GM21576 (cell line): ENCODE measurements around the gene METTL22.
"Not testable (repeated sequence)": the region's sequence is repeated elsewhere in the genome, so short reads cannot be mapped to it uniquely, and the experiment has no call there.

Experiments
- ATAC-seq: cut with Tn5 transposase; IDR thresholded peaks from one replicate; pipeline ENCODE4 v1.9.1; 2021; ENCODE audit warnings: mild to moderate bottlenecking, moderate library complexity; ENCODE audit not compliant: unreplicated experiment

Gene METTL22

DNA sequence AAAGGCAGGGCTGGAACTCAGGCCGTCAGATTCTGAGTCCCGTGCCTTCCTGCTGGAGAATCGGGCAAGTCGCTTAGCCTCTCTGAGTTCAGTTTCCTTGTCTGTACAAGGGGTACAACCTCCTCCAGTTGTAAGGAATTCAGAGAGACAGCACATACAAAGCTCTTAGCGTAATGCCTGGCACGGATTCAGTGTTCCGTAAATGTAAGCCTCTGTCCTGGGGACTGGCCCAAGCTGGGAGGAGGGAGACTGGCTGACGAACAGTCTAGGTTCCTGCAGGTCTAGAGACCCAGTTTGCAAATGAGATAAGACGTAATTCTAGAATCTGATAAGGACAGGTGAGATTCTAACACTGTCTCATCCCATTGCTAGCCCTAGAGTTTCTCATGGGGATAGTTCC is 9.9 kb downstream of the METTL22 start:
- no peak for ATAC-seq

DNA sequence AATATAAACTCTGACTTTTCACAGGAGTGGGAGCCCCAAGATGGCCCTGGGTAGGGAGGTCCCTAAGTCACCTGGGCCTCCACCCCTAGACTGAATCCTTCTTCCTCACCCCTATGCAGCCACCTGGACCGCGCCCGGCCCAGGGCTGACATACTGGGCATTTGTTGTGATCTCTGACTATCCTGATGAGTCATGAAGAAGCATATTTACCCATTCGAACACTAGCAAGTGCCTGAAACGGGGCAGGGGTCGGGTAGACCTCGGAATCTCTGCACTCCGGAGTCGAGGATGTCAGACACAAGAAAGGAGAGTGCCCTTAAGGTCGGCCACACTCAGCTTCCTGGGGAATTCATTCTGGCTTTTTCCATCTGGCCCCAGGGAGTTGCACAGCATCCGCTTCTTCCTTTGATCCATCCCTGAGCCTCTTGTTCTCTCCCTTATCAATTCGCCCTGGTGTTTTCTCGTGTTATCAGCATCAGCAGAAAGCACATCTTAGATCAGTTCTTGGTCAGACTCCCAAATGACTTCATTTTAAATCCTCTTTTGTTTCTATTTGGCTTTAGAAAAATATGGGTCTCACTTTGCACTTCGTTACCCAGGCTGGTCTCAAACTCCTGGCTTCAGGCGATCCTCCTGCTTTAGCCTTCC is 10.4 kb downstream of the METTL22 start:
- ATAC-seq = no peak

DNA sequence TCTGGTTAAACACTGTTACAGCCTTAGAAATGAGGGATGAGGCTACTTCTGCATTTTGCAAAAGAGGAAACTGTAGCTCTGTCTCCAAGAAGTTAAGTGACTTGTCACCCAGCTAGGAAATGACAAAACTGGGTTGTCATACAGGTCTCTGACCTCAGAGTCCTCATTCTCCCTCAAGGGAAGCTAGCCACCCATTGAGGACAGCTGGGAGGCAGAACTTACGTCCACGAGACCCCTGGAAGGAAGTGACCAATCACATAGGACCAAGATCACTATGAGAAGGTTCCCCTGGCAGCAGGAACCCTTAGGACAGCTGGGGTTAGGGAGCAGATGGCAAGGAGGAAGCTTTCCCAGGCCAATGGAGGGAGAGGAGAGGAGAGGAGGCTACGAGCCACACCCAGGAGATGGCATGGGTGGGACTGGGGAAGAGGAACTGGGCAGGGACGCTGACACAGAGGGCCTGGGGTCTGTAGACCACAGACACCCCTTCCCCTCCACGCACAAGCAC is 11.2 kb downstream of the METTL22 start:
- ATAC-seq = no peak

DNA sequence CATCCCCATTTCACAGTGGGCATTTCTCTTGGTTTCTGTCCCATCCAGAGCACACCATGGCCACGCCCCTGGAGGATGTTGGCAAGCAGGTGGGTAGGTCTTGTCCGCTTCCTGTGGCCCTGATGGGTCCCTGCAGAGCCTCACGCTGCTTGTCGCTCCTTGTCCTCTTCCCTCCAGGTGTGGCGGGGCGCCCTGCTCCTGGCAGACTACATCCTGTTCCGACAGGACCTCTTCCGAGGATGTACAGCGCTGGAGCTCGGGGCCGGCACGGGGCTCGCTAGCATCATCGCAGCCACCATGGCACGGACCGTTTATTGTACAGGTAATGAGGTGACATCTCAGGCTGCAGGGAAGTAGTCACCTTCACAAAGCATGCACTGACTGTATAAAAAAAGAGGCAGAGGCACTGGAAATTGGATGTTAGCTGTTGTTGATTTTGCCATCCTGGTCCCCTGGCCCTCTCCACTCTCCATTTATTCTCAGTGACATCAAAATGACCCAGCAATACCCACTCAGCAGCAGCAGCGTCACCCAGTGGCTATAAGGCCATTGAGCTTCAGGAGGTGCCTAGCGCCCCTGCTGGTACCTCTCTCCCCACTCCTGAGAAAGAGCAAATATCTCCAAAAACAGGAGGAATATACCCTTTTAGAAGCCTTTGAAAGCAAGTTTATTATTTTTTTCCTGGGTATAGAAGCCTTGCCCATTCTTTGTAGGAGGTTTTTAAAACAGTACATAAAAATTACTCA is 13.7 kb downstream of the METTL22 start:
- no peak for ATAC-seq

DNA sequence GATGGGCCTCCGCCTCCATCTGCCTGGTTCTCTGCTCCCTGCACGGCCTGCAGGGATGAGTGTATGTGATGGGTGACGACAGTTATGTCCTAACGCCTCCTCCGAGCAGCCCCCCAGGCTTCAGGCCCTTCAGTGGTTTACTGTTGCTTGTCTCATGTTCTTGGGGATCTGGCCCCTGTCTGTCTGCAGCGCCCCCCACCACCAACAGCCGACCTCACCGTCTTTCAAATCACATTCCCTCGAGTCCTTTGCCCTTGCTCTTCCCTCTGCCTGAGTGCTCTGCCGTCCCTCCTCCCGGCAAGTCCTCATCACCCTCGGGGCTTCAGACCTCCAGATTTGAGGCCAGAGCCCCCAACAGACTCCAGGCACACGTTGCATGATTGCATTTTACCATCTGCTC is 18.2 kb downstream of the METTL22 start:
- no peak for ATAC-seq

DNA sequence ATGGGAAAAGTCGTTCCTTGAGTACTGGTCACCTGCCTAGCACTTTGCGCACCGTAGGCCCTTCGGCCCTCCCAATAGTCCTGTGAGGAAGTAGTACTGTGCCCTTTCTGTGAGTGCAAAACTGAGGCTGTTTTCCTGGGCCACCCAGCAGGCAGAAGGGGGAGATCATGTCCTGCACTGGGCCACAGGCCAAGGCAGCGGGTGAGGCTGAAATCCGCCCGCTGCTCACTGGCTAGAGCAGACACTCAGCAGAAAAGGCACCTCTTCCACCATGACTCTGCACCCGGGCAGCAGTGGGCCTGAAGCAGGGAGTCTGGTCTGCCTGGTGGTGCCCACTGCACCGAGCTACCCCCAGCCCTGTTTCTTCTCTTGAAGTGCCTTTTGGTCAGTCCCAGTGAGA is 20.2 kb downstream of the METTL22 start:
- no peak for ATAC-seq

DNA sequence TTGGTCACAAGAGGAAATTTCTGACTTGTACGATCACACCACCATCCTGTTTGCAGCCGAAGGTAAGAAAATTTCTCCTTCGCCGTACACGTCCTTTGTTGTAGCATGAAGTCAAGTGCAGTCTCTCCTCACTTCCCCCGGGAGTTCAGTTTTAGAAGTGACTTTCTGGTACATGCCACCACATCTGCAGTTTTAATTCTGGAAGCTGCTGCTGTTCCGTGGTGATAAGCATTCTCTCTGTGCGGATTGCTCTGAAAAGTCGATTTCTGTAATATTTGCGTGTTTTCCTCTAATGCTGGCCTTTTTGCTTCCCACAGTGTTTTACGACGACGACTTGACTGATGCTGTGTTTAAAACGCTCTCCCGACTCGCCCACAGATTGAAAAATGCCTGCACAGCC is 20.6 kb downstream of the METTL22 start:
- no peak for ATAC-seq

DNA sequence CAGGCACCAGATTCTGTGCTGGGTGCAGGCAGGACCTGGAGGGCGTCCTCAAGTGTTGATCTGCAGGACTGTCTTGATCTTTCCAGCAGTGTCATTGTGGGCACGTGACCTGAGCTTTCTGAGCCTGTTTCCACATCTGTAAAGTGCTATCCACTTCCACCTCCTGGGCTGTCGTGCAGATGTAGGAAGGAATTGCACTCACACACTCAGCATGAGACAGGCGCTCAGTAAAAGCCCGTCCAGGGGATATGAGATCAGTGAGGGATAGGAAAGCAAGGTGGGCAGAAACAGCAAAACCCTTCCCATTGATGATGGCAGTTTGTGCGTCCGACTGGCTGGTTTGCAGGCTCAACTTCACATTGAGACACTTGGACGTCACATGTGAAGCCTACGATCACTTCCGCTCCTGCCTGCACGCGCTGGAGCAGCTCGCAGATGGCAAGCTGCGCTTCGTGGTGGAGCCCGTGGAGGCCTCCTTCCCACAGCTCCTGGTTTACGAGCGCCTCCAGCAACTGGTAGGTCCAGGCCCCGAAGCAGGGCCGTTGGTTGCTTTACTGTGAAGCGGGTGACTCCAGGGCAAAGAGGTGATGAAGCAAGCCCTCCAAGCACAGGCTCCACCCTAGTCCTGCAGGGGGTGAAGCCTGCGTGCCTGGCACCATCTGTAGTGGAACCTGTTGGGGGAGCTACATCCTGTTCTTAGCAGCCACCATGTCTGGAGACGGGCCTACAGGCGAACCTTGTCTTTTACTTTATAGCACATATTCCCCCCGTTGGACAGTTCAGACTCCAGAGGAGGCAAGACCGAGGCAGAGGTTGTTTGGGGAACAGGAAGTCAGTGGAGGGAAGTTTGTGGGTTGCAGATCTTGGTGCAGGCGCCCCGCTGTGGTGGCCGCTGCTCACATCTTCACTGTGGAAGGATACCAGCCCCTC is 23.0 kb downstream of the METTL22 start:
- no peak for ATAC-seq

DNA sequence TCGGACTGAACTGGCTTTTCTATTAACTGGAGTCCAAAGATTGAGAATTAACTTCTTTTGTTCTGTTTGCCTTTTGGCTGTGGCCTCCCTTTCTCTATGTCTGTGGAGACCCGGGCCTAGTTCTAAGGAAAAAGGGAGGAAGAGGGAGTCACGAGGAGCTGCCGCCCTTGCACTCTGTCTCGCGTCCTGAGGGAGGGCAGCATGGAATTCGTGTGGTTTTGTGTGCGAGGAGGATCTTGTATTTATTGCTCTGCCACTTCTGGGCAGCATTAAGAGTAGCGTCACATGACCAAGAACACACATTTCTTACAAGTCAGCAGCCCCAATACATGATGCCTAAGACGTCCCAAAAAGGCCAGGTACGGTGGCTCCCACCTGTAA is 23.6 kb downstream of the METTL22 start:
- ATAC-seq = no peak

DNA sequence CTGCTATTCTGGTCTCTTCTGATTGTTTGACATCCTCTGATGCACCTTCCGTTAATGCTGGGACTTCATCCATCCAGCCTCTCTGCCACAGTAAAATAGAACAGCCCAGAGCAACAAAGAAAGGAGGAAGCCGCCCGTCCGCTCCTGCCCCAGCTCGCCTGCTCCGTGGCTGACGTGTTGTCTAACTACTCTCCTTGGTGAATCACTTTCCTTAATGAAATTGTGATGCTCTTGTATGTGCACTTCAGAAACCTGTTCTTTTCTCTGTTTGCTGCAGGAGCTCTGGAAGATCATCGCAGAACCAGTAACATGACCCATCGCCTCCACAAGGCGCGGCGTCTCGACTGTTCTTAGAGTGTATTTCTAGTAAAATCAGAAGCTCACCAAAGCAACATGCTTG is 24.3 kb downstream of the METTL22 start:
- ATAC-seq = no peak

DNA sequence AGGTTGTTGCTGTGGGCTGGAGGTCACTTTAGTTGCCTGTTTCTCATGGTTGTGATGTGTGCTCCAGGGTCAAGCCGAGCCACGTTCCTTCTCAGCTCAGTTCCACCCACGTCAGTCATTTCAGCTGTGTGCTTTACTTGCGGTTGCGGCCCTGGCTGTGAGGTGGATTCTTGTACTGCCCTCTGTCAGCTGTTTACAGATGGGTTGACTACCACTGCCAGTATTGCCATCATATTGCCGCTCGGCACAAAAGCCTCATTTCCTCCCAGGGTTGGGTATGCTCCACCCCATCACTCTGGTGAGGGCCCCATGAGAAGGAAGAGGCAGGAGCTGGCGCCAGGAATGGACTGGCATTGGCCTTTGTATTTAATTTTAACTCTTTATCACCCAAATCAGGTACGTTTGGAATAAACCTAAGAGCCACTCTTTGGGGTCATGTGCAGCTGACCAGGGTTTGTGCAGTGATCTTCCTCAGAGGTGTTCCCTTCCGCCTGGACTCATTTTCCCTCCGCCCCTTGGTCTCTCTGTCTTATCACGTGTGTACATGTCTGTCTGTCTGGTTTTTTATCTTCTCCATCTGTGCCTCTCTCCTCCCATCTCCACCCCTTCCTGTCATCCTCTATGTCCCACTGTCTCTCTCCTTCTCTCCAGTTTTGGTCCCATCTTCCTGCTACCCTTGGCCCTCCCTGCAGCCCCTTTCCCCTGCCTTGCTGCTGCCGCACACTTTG is 25.0 kb downstream of the METTL22 start:
- no peak for ATAC-seq

DNA sequence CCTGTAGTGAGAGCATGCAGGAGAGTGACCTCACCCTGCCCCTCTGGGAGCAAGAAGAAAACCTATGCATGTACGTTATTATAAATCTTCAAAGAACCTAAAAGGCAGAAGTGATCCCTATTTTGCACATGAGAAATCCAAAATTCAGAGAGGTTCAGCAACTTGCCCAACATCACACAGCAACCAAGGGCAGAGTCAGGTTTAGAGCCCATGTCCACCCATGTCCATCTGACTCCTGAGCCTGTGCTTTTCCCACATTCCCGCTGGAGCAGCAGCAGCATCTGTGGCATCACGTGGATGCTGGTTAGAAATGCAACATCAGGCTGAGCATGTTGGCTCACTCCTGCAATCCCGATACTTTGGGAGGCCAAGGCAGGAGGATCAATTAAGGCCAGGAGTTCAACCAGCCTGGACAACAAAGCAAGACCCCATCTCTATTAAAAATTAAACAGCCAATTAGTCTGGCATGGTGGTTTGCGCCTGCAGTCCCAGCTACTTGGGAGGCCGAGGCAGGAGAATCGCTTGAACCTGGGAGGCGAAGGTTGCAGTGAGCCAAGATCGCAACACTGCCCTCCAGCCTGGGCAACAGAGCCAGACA is 26.3 kb downstream of the METTL22 start:
- ATAC-seq = no peak

DNA sequence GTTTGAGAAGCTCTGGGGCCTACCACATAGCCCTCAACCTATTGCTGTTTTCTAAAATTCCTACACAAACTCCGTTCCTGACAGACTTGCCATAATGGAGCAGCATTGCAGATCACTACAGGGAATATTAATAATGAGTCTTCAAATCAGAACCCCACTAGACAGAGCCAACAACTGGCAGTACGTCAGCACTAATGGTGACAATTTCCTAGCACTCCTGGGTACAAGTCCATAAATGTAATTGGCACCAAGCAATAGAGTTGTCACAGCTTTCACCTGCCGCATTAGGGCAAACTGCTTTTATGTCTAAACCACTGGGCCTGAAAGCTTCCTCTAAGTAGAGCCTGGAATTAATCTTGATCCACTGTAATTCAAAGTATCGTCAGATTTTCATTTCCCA is 27.4 kb downstream of the METTL22 start:
- no peak for ATAC-seq

DNA sequence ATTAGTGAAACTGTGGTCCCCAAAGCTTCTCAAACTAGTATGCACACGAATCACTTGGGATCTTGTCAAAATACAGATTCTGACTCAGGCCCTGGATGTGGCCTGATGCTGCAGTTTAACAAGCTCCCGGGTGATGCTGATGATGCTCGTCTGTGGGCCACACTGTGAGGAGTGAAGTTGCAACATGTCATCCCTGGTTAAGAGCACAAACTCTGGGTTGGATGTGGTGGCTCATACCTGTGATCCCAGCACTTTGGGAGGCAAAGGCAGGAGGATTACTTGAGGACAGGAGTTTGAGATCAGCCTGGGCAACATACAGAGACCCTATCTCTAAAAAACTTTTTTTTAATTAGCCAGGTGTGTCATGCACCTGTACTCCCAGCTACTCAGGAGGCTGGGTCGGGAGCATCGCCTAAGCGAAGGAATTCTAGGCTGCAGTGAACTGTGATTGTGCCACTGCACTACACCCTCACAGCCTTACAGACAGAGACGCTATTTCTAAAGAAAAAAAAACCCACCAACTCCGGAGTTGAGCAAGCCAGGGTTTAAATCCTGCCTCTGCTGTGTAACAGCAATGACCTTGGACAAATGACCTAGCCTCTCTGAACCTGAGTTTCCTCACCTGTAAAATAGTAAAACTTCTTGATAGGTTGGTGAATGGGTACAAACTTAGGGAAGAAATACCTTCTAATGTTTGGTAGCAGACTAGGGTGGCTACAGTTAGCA is 28.5 kb downstream of the METTL22 start:
- no peak for ATAC-seq

DNA sequence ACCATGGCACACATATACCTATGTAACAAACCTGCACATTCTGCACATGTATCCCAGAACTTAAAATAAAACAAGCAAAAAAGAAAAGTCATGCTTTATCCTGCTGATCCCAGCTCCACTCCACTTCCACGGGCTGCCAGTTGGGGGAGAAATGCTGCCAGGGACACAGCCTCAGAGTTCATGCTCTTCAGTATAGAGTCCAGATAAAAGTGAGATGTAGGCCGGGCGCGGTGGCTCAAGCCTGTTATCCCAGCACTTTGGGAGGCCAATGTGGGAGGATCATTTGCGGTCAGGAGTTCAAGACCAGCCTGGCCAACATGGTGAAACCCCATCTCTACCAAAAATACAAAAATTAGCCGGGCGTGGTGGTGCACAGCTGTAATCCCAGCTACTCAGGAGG is 30.5 kb downstream of the METTL22 start:
- not testable (repeated sequence) for ATAC-seq

DNA sequence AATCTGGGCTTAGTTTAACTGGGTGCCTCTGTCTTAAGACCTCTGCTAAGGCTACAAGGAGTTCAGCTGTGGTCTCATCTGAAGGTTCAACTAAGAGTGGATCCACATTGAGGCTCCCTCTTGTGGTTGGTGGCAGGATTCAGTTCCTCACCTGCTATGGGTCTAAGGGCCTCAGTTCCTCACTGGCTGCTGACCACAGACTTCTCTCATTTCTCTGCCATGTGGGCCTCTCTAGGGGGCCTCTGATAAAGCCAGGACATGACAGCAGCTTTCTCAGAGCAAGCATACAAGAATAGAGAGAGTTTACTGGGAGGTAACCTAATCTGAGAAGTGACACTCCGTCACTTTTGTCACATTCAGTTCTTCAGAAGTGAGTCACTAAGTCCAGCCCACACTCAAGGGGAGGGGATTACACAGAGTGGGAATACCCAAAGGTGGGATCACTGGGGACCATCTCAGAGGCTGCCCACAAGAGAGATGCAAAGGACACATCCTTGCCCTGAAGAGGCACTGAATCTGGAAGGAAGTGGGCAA is 33.8 kb downstream of the METTL22 start:
- peak; percentile 66 for ATAC-seq

DNA sequence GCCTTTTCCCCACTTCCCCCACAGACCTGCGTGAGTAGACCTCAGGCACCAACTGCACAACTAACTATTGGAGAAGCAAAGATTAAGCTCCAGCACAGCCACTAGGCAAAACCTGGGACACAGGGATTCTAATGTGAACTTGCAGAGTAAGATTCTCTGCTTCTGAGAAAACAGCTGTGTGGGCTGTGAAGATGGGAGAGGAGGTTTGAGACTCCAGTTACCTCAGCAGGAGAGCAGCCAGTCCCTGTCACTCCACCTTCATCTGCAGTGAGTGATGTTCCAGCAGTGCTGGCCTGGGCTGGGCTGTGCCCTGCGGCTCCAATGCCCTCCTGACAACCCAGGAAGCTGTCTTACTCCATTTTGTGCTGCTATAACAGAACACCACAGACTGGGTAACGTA is 34.9 kb downstream of the METTL22 start:
- ATAC-seq = no peak

DNA sequence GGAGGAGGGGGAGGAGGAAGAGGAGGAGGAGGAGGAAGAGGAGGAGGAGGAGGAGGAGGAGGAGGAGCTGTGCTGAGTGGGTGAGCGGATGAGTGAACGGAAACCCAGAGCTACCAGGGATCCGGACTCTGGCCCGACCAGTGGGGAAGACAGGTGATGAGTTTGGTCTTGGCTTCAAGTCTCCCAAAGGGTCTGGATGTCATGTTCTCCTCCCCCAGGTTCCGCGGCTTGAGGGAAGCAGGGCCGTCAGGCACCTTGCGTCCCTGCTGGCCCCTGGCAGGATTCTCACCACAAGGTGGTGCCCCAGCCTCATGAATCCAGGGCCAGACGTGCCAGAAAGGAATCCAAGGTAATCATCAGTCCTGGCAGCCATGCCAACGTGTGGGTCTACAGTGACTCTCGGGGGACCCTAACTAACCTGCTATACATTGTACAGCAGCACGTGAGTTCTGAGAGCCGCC is 39.4 kb downstream of the METTL22 start:
- ATAC-seq = no peak

DNA sequence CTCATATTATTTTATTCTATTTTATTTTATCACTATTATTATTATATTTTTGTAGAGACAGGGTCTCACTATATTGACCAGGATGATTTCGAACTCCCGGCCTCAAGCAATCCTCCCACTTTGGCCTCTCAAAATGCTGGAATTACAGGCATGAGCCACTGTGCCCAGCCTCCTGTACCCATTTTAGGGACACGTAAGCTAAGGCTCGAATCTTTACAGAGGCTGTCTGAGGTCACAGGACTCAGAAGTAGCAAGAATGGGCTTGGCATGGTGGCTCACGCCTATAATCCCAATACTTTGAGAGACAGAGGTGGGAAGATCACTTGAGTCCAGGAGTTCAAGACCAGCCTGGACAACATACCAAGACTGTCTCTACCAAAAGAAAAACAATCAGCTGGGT is 40.2 kb downstream of the METTL22 start:
- no peak for ATAC-seq
